ENCODE measurements around the gene TMEM181.

DNA sequence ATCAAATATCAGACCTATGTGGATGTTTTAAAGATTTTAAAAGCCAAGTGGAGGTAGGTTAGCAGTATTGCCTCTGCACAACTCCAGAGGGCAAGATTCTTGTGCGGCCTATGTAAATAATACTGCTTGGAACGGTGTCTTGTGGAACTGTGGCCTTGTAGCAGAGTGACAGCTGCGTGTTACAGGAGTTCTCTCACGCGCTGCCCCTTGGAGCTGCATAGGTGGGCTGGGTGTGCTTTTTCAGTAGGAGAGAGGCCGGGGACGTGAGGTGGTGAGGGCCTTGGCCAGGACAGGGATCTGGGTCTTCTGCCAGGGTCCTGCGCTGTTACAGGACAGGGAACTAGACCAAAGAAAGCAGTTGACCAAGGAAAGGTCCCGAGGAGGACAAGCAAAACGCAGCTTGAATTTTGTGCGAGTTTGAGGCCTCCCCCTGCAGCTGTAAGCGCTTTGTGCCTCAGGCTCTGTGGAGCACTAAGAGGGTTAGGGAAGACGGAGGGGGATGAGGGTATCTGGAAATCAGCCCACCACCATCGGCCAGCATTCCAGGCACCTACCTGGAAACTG lies 1.5 kb downstream of the TMEM181 start:
- TF ChIP-seq, protein P1, sequence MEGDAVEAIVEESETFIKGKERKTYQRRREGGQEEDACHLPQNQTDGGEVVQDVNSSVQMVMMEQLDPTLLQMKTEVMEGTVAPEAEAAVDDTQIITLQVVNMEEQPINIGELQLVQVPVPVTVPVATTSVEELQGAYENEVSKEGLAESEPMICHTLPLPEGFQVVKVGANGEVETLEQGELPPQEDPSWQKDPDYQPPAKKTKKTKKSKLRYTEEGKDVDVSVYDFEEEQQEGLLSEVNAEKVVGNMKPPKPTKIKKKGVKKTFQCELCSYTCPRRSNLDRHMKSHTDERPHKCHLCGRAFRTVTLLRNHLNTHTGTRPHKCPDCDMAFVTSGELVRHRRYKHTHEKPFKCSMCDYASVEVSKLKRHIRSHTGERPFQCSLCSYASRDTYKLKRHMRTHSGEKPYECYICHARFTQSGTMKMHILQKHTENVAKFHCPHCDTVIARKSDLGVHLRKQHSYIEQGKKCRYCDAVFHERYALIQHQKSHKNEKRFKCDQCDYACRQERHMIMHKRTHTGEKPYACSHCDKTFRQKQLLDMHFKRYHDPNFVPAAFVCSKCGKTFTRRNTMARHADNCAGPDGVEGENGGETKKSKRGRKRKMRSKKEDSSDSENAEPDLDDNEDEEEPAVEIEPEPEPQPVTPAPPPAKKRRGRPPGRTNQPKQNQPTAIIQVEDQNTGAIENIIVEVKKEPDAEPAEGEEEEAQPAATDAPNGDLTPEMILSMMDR (IDR thresholded peaks at IDR 0.05; ENCODE audit: low read depth, low read length, missing input control) = no peak
- no peak for TF ChIP-seq SP1 (IDR thresholded peaks at IDR 0.05)
- TF ChIP-seq, protein P2, sequence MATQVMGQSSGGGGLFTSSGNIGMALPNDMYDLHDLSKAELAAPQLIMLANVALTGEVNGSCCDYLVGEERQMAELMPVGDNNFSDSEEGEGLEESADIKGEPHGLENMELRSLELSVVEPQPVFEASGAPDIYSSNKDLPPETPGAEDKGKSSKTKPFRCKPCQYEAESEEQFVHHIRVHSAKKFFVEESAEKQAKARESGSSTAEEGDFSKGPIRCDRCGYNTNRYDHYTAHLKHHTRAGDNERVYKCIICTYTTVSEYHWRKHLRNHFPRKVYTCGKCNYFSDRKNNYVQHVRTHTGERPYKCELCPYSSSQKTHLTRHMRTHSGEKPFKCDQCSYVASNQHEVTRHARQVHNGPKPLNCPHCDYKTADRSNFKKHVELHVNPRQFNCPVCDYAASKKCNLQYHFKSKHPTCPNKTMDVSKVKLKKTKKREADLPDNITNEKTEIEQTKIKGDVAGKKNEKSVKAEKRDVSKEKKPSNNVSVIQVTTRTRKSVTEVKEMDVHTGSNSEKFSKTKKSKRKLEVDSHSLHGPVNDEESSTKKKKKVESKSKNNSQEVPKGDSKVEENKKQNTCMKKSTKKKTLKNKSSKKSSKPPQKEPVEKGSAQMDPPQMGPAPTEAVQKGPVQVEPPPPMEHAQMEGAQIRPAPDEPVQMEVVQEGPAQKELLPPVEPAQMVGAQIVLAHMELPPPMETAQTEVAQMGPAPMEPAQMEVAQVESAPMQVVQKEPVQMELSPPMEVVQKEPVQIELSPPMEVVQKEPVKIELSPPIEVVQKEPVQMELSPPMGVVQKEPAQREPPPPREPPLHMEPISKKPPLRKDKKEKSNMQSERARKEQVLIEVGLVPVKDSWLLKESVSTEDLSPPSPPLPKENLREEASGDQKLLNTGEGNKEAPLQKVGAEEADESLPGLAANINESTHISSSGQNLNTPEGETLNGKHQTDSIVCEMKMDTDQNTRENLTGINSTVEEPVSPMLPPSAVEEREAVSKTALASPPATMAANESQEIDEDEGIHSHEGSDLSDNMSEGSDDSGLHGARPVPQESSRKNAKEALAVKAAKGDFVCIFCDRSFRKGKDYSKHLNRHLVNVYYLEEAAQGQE (IDR thresholded peaks at IDR 0.05) = no peak
- TF ChIP-seq RAD21 (IDR thresholded peaks at IDR 0.05) = no peak
- TF ChIP-seq JUND (IDR thresholded peaks at IDR 0.05) = no peak

Data from liver (tissue), 3 donors.